ENCODE results near the gene MED26.

The MED26 gene

GRCh38 chr19:16650821-16651220 lies 22.8 kb upstream of the MED26 start:
- FAIRE-seq (no peak), DNase-seq (ENCODE audit: low spot score) (no peak)

- FAIRE-seq (no peak), DNase-seq (ENCODE audit: low spot score) (no peak)
Observed at GRCh38 chr19:16649734-16650133, 21.7 kb upstream of the MED26 start.

- DNase-seq (ENCODE audit: low spot score) (no peak), FAIRE-seq (no peak)
Observed at GRCh38 chr19:16645140-16645539, 17.1 kb upstream of the MED26 start.

GRCh38 chr19:16641695-16642094 lies 13.7 kb upstream of the MED26 start:
- FAIRE-seq (no peak), DNase-seq (ENCODE audit: low spot score) (no peak)

- FAIRE-seq: no peak
- no peak for DNase-seq (ENCODE audit: low spot score)
Observed at GRCh38 chr19:16640951-16641350, 12.9 kb upstream of the MED26 start.

GRCh38 chr19:16638666-16639065 lies 10.7 kb upstream of the MED26 start:
- FAIRE-seq: no peak

GRCh38 chr19:16637535-16637934 lies 9.5 kb upstream of the MED26 start:
- FAIRE-seq (no peak), DNase-seq (ENCODE audit: low spot score) (no peak)

More at GRCh38 chr19:16638666-16639065, 10.7 kb upstream of the MED26 start:
- DNase-seq (ENCODE audit: low spot score): no peak

- no peak for DNase-seq (ENCODE audit: low spot score)
- no peak for FAIRE-seq
Observed at GRCh38 chr19:16631465-16631864, 3.5 kb upstream of the MED26 start.

GRCh38 chr19:16628984-16629691 lies 1.1 kb upstream of the MED26 start:
- no peak for FAIRE-seq
- DNase-seq (ENCODE audit: low spot score): no peak

GRCh38 chr19:16627928-16628182 lies 149 bp downstream of the MED26 start:
- DNase-seq (ENCODE audit: low spot score): no peak
- no peak for FAIRE-seq

GRCh38 chr19:16627193-16627927 lies 644 bp downstream of the MED26 start:
- no peak for DNase-seq (ENCODE audit: low spot score)
- FAIRE-seq: no peak

GRCh38 chr19:16626796-16627192 lies 1.2 kb downstream of the MED26 start:
- no peak for FAIRE-seq
- DNase-seq (ENCODE audit: low spot score): no peak

GRCh38 chr19:16625163-16625958 lies 2.6 kb downstream of the MED26 start:
- FAIRE-seq (no peak), DNase-seq (ENCODE audit: low spot score) (no peak)

GRCh38 chr19:16624236-16624635 lies 3.8 kb downstream of the MED26 start:
- DNase-seq (ENCODE audit: low spot score): no peak
- FAIRE-seq: no peak

GRCh38 chr19:16623576-16623975 lies 4.4 kb downstream of the MED26 start:
- DNase-seq (ENCODE audit: low spot score) (no peak), FAIRE-seq (no peak)

GRCh38 chr19:16623066-16623465 lies 4.9 kb downstream of the MED26 start:
- DNase-seq (ENCODE audit: low spot score) (no peak), FAIRE-seq (no peak)

- no peak for DNase-seq (ENCODE audit: low spot score)
Observed at GRCh38 chr19:16621165-16621800, 6.7 kb downstream of the MED26 start.

GRCh38 chr19:16620584-16620983 lies 7.4 kb downstream of the MED26 start:
- FAIRE-seq: no peak
- DNase-seq (ENCODE audit: low spot score): no peak

More at GRCh38 chr19:16621165-16621800, 6.7 kb downstream of the MED26 start:
- no peak for FAIRE-seq

GRCh38 chr19:16620018-16620417 lies 8.0 kb downstream of the MED26 start:
- no peak for FAIRE-seq

GRCh38 chr19:16619457-16619856 lies 8.5 kb downstream of the MED26 start:
- FAIRE-seq (no peak), DNase-seq (ENCODE audit: low spot score) (no peak)

More at GRCh38 chr19:16620018-16620417, 8.0 kb downstream of the MED26 start:
- no peak for DNase-seq (ENCODE audit: low spot score)

- FAIRE-seq (no peak), DNase-seq (ENCODE audit: low spot score) (no peak)
Observed at GRCh38 chr19:16618248-16618647, 9.8 kb downstream of the MED26 start.

GRCh38 chr19:16615808-16616207 lies 12.2 kb downstream of the MED26 start:
- FAIRE-seq (no peak), DNase-seq (ENCODE audit: low spot score) (no peak)
